ENCODE measurements around the gene PROK1. TPM values are rescaled to one million over a fixed set of nuclear protein-coding genes. Genes with fewer than 3 reads are reported as not detected.

PROK1 gene
- total and polyA plus RNA-seq, 2 donors (not counting 1 experiment from before 2014, with no cell fraction given): not detected

GRCh38 chr1:110418729-110419128 lies 32.2 kb upstream of the PROK1 start:
- ChIA-PET POLR2A (no interaction called here), CTCF (interaction anchor here (0.8 to 1.6 kb wide), 3 partner anchors 9 to 106 kb away, joined by 3 read pairs; no protein-coding TSS in a partner anchor)
- Histone ChIP-seq H3K4me1 (ENCODE audit: control insufficient read depth in 2 of 2, insufficient read depth in 2 of 2, low read length in 2 of 2) (no peaks in the 10 kb centered on the region), H3K36me3 (replicated peaks in 1 of 2; ENCODE audit: control extremely low read depth in 1 of 2, control insufficient read depth in 1 of 2, extremely low read depth in 1 of 2, insufficient read depth in 2 of 2, low read length in 1 of 2) (no peaks in the 10 kb centered on the region), H3K27ac (ENCODE audit: low read length in 2 of 2) (no peak overlapping the region), H3K4me2 (replicated peaks; ENCODE audit: low read depth, low read length, poor library complexity, severe bottlenecking) (no peak overlapping the region), H2AFZ (ENCODE audit: insufficient read depth, low read depth, low read length, poor library complexity, severe bottlenecking) (no peak overlapping the region), H4K20me1 (ENCODE audit: control insufficient read depth, insufficient read depth, low read length, poor library complexity, severe bottlenecking) (no peaks in the 10 kb centered on the region), H3K4me3 (ENCODE audit: control extremely low read depth in 1 of 5, extremely low read depth in 1 of 5, insufficient read depth in 1 of 5, low read depth in 2 of 5, low read length in 4 of 5) (no peak overlapping the region), H3K9ac (ENCODE audit: low read length) (no peak overlapping the region), H3K27me3 (replicated peaks in 1 of 4; ENCODE audit: control extremely low read depth in 1 of 4, control insufficient read depth in 3 of 4, insufficient read depth in 4 of 4, low read length in 3 of 4) (no peaks in the 10 kb centered on the region), H3K79me2 (ENCODE audit: control insufficient read depth, insufficient read depth, low read length) (no peaks in the 10 kb centered on the region), H3K9me3 (ENCODE audit: control extremely low read depth in 1 of 3, control insufficient read depth in 2 of 3, insufficient read depth in 1 of 3, low read length in 2 of 3) (peaks cover 0 to 5% (median 0%) of the 10 kb centered on the region in 3 donors)
- 100% methylated on average over 1 of the region's 1 CpG for WGBS (ENCODE audit: insufficient coverage)
- DNase-seq (no peak), ATAC-seq (ENCODE audit: low read depth) (no peak)
- intact Hi-C loops (cut with micrococcal nuclease): no loop called here
- Mint-ChIP-seq H3K9me3 (ENCODE audit: insufficient read depth) (no peaks in the 10 kb centered on the region), H3K4me1 (peaks cover 5% of the 10 kb centered on the region), H3K27ac (no peak overlapping the region), H3K27me3 (peaks cover 2% of the 10 kb centered on the region), H3K4me3 (no peak overlapping the region)
- TF ChIP-seq EZH2 (IDR thresholded peaks at IDR 0.05; ENCODE audit: borderline replicate concordance, insufficient read depth, low read depth, low read length, poor library complexity, severe bottlenecking) (no peak), CTCF (IDR thresholded peaks at IDR 0.05) (no peak)

GRCh38 chr1:110420023-110420662 lies 30.8 kb upstream of the PROK1 start:
- H3K27ac ChIP-seq (ENCODE audit: low read length in 2 of 2): no peak overlapping the region
- H3K9ac ChIP-seq (ENCODE audit: low read length): no peak overlapping the region
- Mint-ChIP-seq H3K27me3 (peaks cover 5% of the 10 kb centered on the region), H3K4me1 (no peaks in the 10 kb centered on the region), H3K27ac (no peak overlapping the region), H3K9me3 (ENCODE audit: insufficient read depth) (no peaks in the 10 kb centered on the region), H3K4me3 (no peak overlapping the region)
- no peak for TF ChIP-seq EZH2 (IDR thresholded peaks at IDR 0.05; ENCODE audit: borderline replicate concordance, insufficient read depth, low read depth, low read length, poor library complexity, severe bottlenecking)
- no peak for TF ChIP-seq CTCF (IDR thresholded peaks at IDR 0.05)
- no peak for ATAC-seq (ENCODE audit: low read depth)
- no peaks in the 10 kb centered on the region for H3K79me2 ChIP-seq (ENCODE audit: control insufficient read depth, insufficient read depth, low read length)
- no peaks in the 10 kb centered on the region for H4K20me1 ChIP-seq (ENCODE audit: control insufficient read depth, insufficient read depth, low read length, poor library complexity, severe bottlenecking)
- no peak overlapping the region for H2AFZ ChIP-seq (ENCODE audit: insufficient read depth, low read depth, low read length, poor library complexity, severe bottlenecking)
- no peak overlapping the region for H3K4me2 ChIP-seq (replicated peaks; ENCODE audit: low read depth, low read length, poor library complexity, severe bottlenecking)
- peaks cover 0 to 5% (median 0%) of the 10 kb centered on the region in 3 donors for H3K9me3 ChIP-seq (ENCODE audit: control extremely low read depth in 1 of 3, control insufficient read depth in 2 of 3, insufficient read depth in 1 of 3, low read length in 2 of 3)
- no peaks in the 10 kb centered on the region for H3K4me1 ChIP-seq (ENCODE audit: control insufficient read depth in 2 of 2, insufficient read depth in 2 of 2, low read length in 2 of 2)
- 93% methylated on average over 10 of the region's 10 CpGs for WGBS (ENCODE audit: insufficient coverage)
- no peak overlapping the region for H3K4me3 ChIP-seq (ENCODE audit: control extremely low read depth in 1 of 5, extremely low read depth in 1 of 5, insufficient read depth in 1 of 5, low read depth in 2 of 5, low read length in 4 of 5)
- DNase-seq: no peak
- no peaks in the 10 kb centered on the region for H3K36me3 ChIP-seq (replicated peaks in 1 of 2; ENCODE audit: control extremely low read depth in 1 of 2, control insufficient read depth in 1 of 2, extremely low read depth in 1 of 2, insufficient read depth in 2 of 2, low read length in 1 of 2)
- intact Hi-C loops (cut with micrococcal nuclease): no loop called here
- no peaks in the 10 kb centered on the region for H3K27me3 ChIP-seq (replicated peaks in 1 of 4; ENCODE audit: control extremely low read depth in 1 of 4, control insufficient read depth in 3 of 4, insufficient read depth in 4 of 4, low read length in 3 of 4)
- POLR2A ChIA-PET: no interaction called here
- CTCF ChIA-PET: interaction anchor here (2.3 to 3.6 kb wide), 3 partner anchors 8 to 213 kb away, joined by 7 to 15 read pairs (median 11); no protein-coding TSS in a partner anchor

Measured in B cell (primary cell).